ENCODE results near the gene PITX2.

The PITX2 gene

GRCh38 chr4:110654254-110654635 is 31.4 kb upstream of the PITX2 start:
- TF ChIP-seq CSRNP3 (CRISPR knock-in tag; IDR thresholded peaks at IDR 0.05) (no peak), PPARA (CRISPR knock-in tag; IDR thresholded peaks at IDR 0.05; ENCODE audit: borderline replicate concordance) (no peak), PATZ1 (CRISPR knock-in tag; IDR thresholded peaks at IDR 0.05; ENCODE audit: borderline replicate concordance) (no peak), SNAI2 (CRISPR knock-in tag; IDR thresholded peaks at IDR 0.05) (no peak), BACH2 (CRISPR knock-in tag; IDR thresholded peaks at IDR 0.05; ENCODE audit: borderline replicate concordance) (no peak), ISL1 (CRISPR knock-in tag; IDR thresholded peaks at IDR 0.05) (no peak), ARNTL (CRISPR knock-in tag; IDR thresholded peaks at IDR 0.05; ENCODE audit: borderline replicate concordance, low read depth) (no peak), ZFP30 (CRISPR knock-in tag; IDR thresholded peaks at IDR 0.05) (no peak), CSDC2 (CRISPR knock-in tag; IDR thresholded peaks at IDR 0.05) (no peak), TSHZ2 (CRISPR knock-in tag; IDR thresholded peaks at IDR 0.05) (no peak), ESRRG (CRISPR knock-in tag; IDR thresholded peaks at IDR 0.05) (no peak)
- ATAC-seq = no peak

- TF ChIP-seq CREB5 (CRISPR knock-in tag; IDR thresholded peaks at IDR 0.05; ENCODE audit: low read depth) (no peak), RARB (CRISPR knock-in tag; IDR thresholded peaks at IDR 0.05) (no peak), TSHZ2 (CRISPR knock-in tag; IDR thresholded peaks at IDR 0.05) (no peak), BACH2 (CRISPR knock-in tag; IDR thresholded peaks at IDR 0.05; ENCODE audit: borderline replicate concordance) (no peak), CSRNP3 (CRISPR knock-in tag; IDR thresholded peaks at IDR 0.05) (no peak), TOX (CRISPR knock-in tag; IDR thresholded peaks at IDR 0.05; ENCODE audit: borderline replicate concordance) (no peak), ZC3H10 (CRISPR knock-in tag; IDR thresholded peaks at IDR 0.05) (no peak), ZFP30 (CRISPR knock-in tag; IDR thresholded peaks at IDR 0.05) (no peak), SNAI2 (CRISPR knock-in tag; IDR thresholded peaks at IDR 0.05) (no peak), ZNF8 (CRISPR knock-in tag; IDR thresholded peaks at IDR 0.05) (no peak), GLIS3 (CRISPR knock-in tag; IDR thresholded peaks at IDR 0.05) (no peak)
Measured at GRCh38 chr4:110653321-110654253, 30.7 kb upstream of the PITX2 start.

More at GRCh38 chr4:110653321-110654253, 30.7 kb upstream of the PITX2 start:
- no peak for ATAC-seq

All from SK-N-SH treated with all-trans-retinoic acid at 6 μM for 48 hours (cell line).